HepG2 (cell line): ENCODE results near the gene CAMK2N2. TPM values are rescaled to one million over a fixed set of nuclear protein-coding genes. Genes with fewer than 3 reads are reported as not detected.

ENCODE experiments used
- HOXD1 ChIP-seq: sonication (generic); formaldehyde crosslinking; IDR thresholded peaks from 2 replicates; pipeline ENCODE4 v1.5.0; 2020; ENCODE audit warnings: missing genetic modification reagents
- NCOR1 ChIP-seq: fragments of 200-600 bp; sonication (generic); IDR thresholded peaks from 2 replicates; pipeline ENCODE4 v1.7.0; 2017; ENCODE audit warnings: antibody characterized with exemption, low read length, borderline replicate concordance
- RCOR2 ChIP-seq: IDR thresholded peaks from 2 replicates; pipeline ENCODE4 v1.6.1; 2016; ENCODE audit warnings: missing biosample characterization, missing genetic modification reagents
- RFX5 ChIP-seq: IDR thresholded peaks from 2 replicates; pipeline ENCODE4 v1.6.1; 2011; ENCODE audit warnings: low read depth, low read length, improper control_type of control experiment
- SALL1 ChIP-seq: sonication (generic); formaldehyde crosslinking; IDR thresholded peaks from 2 replicates; pipeline ENCODE4 v1.8.0; 2022; ENCODE audit warnings: mild to moderate bottlenecking, missing genetic modification reagents
- ZNF3 ChIP-seq: IDR thresholded peaks from 2 replicates; pipeline ENCODE4 v1.7.0; 2017; ENCODE audit warnings: inconsistent platforms
- polyA plus RNA-seq, 8 experiments: library from polyadenylated mRNA; depleted of rRNA in 3 of 8; stranded (reverse) in 7 of 8; unstranded in 1 of 8; fragments of >200 nt; fragmentation: Illumina TruSeq in 4 of 8; extraction: Trizol in 4 of 8; gene quantifications; 2 replicates each; pipeline versions ENCODE4 v1.2.1 to v1.2.3, GENCODE V29; 2011 to 2016; ENCODE audit warnings: low read depth in 4 of 8, missing spikeins in 1 of 8, mixed read lengths in 1 of 8; ENCODE audit not compliant: insufficient read depth in 1 of 8
- total RNA-seq, 5 experiments: library from RNA; depleted of rRNA; stranded (reverse); fragments of >200 nt; fragmentation: Illumina TruSeq; extraction: Trizol; gene quantifications; 2 replicates each; pipeline ENCODE4 v1.2.3, GENCODE V29; 2016; ENCODE audit warnings: low read depth in 1 of 5
- TF ChIP-seq, protein P1 (sequence below): sonication (generic); formaldehyde crosslinking; IDR thresholded peaks from one replicate; pipeline ENCODE4 v1.5.1; 2020; ENCODE audit warnings: mild to moderate bottlenecking, missing genetic modification reagents; ENCODE audit errors: not compliant biosample characterization
- TF ChIP-seq, protein P2 (sequence below): sonication (generic); formaldehyde crosslinking; IDR thresholded peaks from 2 replicates; pipeline ENCODE4 v1.4.0; 2020; ENCODE audit warnings: missing genetic modification reagents
- TF ChIP-seq, protein P3 (sequence below): sonication (generic); formaldehyde crosslinking; IDR thresholded peaks from 2 replicates; pipeline ENCODE4 v1.8.0; 2022; ENCODE audit warnings: low read depth, missing genetic modification reagents
- TF ChIP-seq, protein P4 (sequence below): sonication (generic); formaldehyde crosslinking; IDR thresholded peaks from 2 replicates; pipeline ENCODE4 v1.4.0; 2020; ENCODE audit warnings: missing genetic modification reagents

Gene CAMK2N2
- total and polyA plus RNA-seq, 2 of the 13 experiments (the other 11 are each of a cell fraction or from before 2014, with no cell fraction given) = 0.12 to 0.27 TPM

DNA sequence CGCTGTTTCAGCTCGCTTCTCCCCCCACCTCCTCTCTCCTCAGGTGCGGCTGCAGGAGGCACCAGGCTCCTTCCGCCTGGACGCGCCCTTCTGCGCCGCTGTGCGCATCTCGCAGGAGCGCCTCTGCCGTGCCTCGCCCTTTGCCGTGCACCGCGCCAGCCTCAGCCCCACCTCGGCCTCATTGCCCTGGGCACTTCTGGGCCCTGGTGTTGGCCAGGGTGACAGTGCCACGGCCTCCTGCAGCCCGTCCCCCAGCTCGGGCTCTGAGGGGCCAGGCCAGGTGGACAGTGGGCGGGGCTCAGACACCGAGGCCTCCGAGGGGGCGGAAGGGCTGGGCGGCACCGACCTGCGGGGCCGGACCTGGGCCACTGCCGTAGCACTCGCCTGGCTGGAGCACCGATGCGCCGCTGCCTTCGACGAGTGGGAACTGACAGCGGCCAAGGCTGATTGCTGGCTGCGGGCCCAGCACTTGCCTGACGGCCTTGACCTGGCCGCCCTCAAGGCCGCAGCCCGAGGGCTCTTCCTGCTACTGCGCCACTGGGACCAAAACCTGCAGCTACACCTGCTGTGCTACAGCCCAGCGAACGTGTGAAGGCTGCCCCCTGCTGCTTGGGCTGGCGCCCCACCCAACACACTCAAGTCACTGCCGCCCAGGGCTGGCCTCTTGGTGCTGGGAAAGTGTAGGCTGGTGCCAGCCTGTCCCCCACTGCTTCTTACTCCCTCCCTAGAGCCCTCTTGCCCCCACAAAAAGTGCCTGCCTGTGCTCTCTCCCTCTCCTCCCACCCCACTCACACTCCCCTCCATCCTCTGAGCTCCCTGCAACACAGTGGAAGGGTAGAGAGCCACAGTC, 19.7 kb downstream of the CAMK2N2 start (continued):
- TF ChIP-seq, protein P1, sequence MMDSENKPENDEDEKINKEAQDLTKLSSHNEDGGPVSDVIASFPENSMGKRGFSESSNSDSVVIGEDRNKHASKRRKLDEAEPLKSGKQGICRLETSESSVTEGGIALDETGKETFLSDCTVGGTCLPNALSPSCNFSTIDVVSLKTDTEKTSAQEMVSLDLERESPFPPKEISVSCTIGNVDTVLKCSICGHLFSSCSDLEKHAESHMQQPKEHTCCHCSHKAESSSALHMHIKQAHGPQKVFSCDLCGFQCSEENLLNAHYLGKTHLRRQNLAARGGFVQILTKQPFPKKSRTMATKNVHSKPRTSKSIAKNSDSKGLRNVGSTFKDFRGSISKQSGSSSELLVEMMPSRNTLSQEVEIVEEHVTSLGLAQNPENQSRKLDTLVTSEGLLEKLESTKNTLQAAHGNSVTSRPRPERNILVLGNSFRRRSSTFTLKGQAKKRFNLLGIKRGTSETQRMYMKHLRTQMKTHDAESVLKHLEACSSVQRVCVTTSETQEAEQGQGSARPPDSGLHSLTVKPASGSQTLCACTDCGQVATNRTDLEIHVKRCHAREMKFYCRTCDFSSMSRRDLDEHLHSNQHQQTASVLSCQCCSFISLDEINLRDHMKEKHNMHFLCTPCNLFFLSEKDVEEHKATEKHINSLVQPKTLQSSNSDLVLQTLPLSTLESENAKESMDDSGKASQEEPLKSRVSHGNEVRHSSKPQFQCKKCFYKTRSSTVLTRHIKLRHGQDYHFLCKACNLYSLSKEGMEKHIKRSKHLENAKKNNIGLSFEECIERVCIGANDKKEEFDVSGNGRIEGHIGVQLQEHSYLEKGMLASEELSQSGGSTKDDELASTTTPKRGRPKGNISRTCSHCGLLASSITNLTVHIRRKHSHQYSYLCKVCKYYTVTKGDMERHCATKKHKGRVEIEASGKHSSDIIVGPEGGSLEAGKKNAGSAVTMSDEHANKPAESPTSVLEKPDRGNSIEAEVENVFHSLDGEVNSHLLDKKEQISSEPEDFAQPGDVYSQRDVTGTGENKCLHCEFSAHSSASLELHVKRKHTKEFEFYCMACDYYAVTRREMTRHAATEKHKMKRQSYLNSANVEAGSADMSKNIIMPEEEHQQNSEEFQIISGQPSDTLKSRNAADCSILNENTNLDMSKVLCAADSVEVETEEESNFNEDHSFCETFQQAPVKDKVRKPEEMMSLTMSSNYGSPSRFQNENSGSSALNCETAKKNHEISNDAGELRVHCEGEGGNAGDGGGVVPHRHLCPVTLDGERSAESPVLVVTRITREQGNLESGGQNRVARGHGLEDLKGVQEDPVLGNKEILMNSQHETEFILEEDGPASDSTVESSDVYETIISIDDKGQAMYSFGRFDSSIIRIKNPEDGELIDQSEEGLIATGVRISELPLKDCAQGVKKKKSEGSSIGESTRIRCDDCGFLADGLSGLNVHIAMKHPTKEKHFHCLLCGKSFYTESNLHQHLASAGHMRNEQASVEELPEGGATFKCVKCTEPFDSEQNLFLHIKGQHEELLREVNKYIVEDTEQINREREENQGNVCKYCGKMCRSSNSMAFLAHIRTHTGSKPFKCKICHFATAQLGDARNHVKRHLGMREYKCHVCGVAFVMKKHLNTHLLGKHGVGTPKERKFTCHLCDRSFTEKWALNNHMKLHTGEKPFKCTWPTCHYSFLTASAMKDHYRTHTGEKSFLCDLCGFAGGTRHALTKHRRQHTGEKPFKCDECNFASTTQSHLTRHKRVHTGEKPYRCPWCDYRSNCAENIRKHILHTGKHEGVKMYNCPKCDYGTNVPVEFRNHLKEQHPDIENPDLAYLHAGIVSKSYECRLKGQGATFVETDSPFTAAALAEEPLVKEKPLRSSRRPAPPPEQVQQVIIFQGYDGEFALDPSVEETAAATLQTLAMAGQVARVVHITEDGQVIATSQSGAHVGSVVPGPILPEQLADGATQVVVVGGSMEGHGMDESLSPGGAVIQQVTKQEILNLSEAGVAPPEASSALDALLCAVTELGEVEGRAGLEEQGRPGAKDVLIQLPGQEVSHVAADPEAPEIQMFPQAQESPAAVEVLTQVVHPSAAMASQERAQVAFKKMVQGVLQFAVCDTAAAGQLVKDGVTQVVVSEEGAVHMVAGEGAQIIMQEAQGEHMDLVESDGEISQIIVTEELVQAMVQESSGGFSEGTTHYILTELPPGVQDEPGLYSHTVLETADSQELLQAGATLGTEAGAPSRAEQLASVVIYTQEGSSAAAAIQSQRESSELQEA (CRISPR knock-in tag) = peak; percentile 66
- TF ChIP-seq RCOR2 (CRISPR knock-in tag) (no peak; the same call in 1 of the 2 replicates), SALL1 (peak; percentile 91), RFX5 (no peak; the same call in 1 of the 2 replicates), NCOR1 (no peak), ZNF3 (CRISPR knock-in tag) (no peak), HOXD1 (CRISPR knock-in tag) (peak; percentile 59; the same call in 1 of the 2 replicates)
- TF ChIP-seq, protein P2, sequence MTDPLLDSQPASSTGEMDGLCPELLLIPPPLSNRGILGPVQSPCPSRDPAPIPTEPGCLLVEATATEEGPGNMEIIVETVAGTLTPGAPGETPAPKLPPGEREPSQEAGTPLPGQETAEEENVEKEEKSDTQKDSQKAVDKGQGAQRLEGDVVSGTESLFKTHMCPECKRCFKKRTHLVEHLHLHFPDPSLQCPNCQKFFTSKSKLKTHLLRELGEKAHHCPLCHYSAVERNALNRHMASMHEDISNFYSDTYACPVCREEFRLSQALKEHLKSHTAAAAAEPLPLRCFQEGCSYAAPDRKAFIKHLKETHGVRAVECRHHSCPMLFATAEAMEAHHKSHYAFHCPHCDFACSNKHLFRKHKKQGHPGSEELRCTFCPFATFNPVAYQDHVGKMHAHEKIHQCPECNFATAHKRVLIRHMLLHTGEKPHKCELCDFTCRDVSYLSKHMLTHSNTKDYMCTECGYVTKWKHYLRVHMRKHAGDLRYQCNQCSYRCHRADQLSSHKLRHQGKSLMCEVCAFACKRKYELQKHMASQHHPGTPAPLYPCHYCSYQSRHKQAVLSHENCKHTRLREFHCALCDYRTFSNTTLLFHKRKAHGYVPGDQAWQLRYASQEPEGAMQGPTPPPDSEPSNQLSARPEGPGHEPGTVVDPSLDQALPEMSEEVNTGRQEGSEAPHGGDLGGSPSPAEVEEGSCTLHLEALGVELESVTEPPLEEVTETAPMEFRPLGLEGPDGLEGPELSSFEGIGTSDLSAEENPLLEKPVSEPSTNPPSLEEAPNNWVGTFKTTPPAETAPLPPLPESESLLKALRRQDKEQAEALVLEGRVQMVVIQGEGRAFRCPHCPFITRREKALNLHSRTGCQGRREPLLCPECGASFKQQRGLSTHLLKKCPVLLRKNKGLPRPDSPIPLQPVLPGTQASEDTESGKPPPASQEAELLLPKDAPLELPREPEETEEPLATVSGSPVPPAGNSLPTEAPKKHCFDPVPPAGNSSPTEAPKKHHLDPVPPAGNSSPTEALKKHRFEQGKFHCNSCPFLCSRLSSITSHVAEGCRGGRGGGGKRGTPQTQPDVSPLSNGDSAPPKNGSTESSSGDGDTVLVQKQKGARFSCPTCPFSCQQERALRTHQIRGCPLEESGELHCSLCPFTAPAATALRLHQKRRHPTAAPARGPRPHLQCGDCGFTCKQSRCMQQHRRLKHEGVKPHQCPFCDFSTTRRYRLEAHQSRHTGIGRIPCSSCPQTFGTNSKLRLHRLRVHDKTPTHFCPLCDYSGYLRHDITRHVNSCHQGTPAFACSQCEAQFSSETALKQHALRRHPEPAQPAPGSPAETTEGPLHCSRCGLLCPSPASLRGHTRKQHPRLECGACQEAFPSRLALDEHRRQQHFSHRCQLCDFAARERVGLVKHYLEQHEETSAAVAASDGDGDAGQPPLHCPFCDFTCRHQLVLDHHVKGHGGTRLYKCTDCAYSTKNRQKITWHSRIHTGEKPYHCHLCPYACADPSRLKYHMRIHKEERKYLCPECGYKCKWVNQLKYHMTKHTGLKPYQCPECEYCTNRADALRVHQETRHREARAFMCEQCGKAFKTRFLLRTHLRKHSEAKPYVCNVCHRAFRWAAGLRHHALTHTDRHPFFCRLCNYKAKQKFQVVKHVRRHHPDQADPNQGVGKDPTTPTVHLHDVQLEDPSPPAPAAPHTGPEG (CRISPR knock-in tag) = peak; percentile 90
- TF ChIP-seq, protein P3, sequence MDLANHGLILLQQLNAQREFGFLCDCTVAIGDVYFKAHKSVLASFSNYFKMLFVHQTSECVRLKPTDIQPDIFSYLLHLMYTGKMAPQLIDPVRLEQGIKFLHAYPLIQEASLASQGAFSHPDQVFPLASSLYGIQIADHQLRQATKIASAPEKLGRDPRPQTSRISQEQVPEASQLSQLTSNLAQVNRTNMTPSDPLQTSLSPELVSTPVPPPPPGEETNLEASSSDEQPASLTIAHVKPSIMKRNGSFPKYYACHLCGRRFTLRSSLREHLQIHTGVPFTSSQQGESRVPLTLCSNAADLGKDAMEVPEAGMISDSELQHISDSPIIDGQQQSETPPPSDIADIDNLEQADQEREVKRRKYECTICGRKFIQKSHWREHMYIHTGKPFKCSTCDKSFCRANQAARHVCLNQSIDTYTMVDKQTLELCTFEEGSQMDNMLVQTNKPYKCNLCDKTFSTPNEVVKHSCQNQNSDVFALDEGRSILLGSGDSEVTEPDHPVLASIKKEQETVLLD (CRISPR knock-in tag) = peak; percentile 60; the same call in 1 of the 2 replicates
- TF ChIP-seq, protein P4, sequence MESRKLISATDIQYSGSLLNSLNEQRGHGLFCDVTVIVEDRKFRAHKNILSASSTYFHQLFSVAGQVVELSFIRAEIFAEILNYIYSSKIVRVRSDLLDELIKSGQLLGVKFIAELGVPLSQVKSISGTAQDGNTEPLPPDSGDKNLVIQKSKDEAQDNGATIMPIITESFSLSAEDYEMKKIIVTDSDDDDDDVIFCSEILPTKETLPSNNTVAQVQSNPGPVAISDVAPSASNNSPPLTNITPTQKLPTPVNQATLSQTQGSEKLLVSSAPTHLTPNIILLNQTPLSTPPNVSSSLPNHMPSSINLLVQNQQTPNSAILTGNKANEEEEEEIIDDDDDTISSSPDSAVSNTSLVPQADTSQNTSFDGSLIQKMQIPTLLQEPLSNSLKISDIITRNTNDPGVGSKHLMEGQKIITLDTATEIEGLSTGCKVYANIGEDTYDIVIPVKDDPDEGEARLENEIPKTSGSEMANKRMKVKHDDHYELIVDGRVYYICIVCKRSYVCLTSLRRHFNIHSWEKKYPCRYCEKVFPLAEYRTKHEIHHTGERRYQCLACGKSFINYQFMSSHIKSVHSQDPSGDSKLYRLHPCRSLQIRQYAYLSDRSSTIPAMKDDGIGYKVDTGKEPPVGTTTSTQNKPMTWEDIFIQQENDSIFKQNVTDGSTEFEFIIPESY (CRISPR knock-in tag) = peak; percentile 73; the same call in 1 of the 2 replicates
